DND-41 (cell line): ENCODE data around the gene OLIG1.

ENCODE experiments used
- ATAC-seq: fragments of 200-7000 bp; cut with Tn5 transposase; 3 replicates; pipeline ENCODE4 v1.9.1; 2021; ENCODE audit warnings: low read depth; ENCODE audit not compliant: insufficient read depth
- DNase-seq: peaks from one replicate; pipeline ENCODE4 v3.0.0-alpha.2; 2020
- H2AFZ ChIP-seq: 2 replicates; pipeline ENCODE4 v1.6.0; 2012; ENCODE audit warnings: low read depth, low read length
- H3K27ac ChIP-seq: 2 replicates; pipeline ENCODE4 v1.5.1; 2012; ENCODE audit warnings: low read length, inconsistent platforms
- H3K27me3 ChIP-seq: fragments of 200-600 bp; sonication (generic); 2 replicates; pipeline ENCODE4 v1.6.0; 2012; ENCODE audit warnings: low read length, mild to moderate bottlenecking, inconsistent platforms; ENCODE audit not compliant: insufficient read depth, poor library complexity
- H3K36me3 ChIP-seq: 2 replicates; pipeline ENCODE4 v1.5.1; 2012; ENCODE audit warnings: low read length, inconsistent platforms; ENCODE audit not compliant: insufficient read depth
- H3K4me1 ChIP-seq: 2 replicates; pipeline ENCODE4 v1.5.1; 2012; ENCODE audit warnings: mild to moderate bottlenecking, low read length; ENCODE audit not compliant: insufficient read depth
- H3K4me2 ChIP-seq: 2 replicates; pipeline ENCODE4 v1.6.0; 2012; ENCODE audit warnings: mild to moderate bottlenecking, moderate library complexity, low read length, inconsistent platforms; ENCODE audit not compliant: insufficient read depth
- H3K4me3 ChIP-seq, 2 experiments: fragments of 200-600 bp in 1 of 2; shearing (Covaris generic) in 1 of 2; 2 replicates each; pipeline ENCODE4 v1.5.1; 2012 to 2016; ENCODE audit warnings: inconsistent platforms in 2 of 2, low read length in 2 of 2, mild to moderate bottlenecking in 2 of 2, low read depth in 1 of 2, moderate library complexity in 1 of 2
- H3K79me2 ChIP-seq: 2 replicates; pipeline ENCODE4 v1.6.0; 2012; ENCODE audit warnings: low read length, inconsistent platforms; ENCODE audit not compliant: insufficient read depth
- H3K9ac ChIP-seq: 2 replicates; pipeline ENCODE4 v1.6.0; 2012; ENCODE audit warnings: low read depth, mild to moderate bottlenecking, inconsistent platforms, low read length, moderate library complexity
- H3K9me3 ChIP-seq: 2 replicates; pipeline ENCODE4 v1.5.1; 2012; ENCODE audit warnings: low read length, moderate library complexity, mild to moderate bottlenecking, inconsistent platforms; ENCODE audit not compliant: insufficient read depth, severe bottlenecking
- H4K20me1 ChIP-seq: 2 replicates; pipeline ENCODE4 v1.6.0; 2012; ENCODE audit warnings: low read length; ENCODE audit not compliant: insufficient read depth
- EZH2 ChIP-seq: IDR thresholded peaks from 3 replicates; pipeline ENCODE4 v1.6.1; 2012; ENCODE audit warnings: borderline replicate concordance, low read depth, mild to moderate bottlenecking, moderate library complexity, low read length, inconsistent platforms; ENCODE audit not compliant: severe bottlenecking
- TF ChIP-seq, protein P1 (sequence below): IDR thresholded peaks from 2 replicates; pipeline ENCODE4 v1.5.1; 2012; ENCODE audit warnings: borderline replicate concordance, low read length, moderate library complexity, mild to moderate bottlenecking; ENCODE audit not compliant: poor library complexity, severe bottlenecking; ENCODE audit errors: extremely low read depth

The OLIG1 gene

GRCh38 chr21:33046455-33046854, 23.5 kb upstream of the OLIG1 start:
- Histone ChIP-seq H3K9me3 (no peaks in the 10 kb centered on the region), H3K9ac (no peak overlapping the region), H3K4me1 (no peaks in the 10 kb centered on the region), H4K20me1 (no peaks in the 10 kb centered on the region), H3K27ac (no peak overlapping the region), H3K79me2 (no peaks in the 10 kb centered on the region), H3K27me3 (no peaks in the 10 kb centered on the region), H2AFZ (no peak overlapping the region), H3K4me3 (no peak overlapping the region), H3K36me3 (no peaks in the 10 kb centered on the region), H3K4me2 (no peak overlapping the region)
- ATAC-seq (no peak), DNase-seq (no peak)
- TF ChIP-seq, protein P1, sequence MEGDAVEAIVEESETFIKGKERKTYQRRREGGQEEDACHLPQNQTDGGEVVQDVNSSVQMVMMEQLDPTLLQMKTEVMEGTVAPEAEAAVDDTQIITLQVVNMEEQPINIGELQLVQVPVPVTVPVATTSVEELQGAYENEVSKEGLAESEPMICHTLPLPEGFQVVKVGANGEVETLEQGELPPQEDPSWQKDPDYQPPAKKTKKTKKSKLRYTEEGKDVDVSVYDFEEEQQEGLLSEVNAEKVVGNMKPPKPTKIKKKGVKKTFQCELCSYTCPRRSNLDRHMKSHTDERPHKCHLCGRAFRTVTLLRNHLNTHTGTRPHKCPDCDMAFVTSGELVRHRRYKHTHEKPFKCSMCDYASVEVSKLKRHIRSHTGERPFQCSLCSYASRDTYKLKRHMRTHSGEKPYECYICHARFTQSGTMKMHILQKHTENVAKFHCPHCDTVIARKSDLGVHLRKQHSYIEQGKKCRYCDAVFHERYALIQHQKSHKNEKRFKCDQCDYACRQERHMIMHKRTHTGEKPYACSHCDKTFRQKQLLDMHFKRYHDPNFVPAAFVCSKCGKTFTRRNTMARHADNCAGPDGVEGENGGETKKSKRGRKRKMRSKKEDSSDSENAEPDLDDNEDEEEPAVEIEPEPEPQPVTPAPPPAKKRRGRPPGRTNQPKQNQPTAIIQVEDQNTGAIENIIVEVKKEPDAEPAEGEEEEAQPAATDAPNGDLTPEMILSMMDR = no peak
- TF ChIP-seq EZH2 = no peak

DNA sequence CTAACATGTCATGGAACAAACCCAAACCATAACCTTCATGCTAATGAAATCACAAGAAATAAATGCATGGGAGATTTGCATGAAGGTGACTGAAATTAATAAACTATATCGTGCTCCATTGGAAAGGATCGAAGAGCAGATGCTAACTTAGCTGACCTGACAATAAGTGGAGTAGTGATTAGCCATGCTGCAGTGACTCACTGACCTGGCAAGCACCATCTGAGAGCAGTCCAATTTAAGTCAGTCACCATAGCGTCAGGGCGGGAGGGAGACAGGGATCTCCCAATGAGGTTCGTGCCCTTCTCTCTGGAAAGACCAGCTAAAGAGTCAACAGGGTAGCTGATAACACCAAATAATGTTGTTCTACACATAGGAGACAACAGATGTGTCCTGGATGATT, 22.7 kb upstream of the OLIG1 start:
- Histone ChIP-seq H3K79me2 (no peaks in the 10 kb centered on the region), H3K27ac (no peak overlapping the region), H3K9me3 (no peaks in the 10 kb centered on the region), H3K9ac (no peak overlapping the region), H3K4me3 (no peak overlapping the region), H3K27me3 (no peaks in the 10 kb centered on the region), H3K4me2 (no peak overlapping the region), H4K20me1 (no peaks in the 10 kb centered on the region), H3K36me3 (no peaks in the 10 kb centered on the region), H2AFZ (no peak overlapping the region), H3K4me1 (no peaks in the 10 kb centered on the region)
- ATAC-seq = no peak
- DNase-seq = no peak
- TF ChIP-seq EZH2 = no peak
- TF ChIP-seq, protein P1 = no peak

DNA sequence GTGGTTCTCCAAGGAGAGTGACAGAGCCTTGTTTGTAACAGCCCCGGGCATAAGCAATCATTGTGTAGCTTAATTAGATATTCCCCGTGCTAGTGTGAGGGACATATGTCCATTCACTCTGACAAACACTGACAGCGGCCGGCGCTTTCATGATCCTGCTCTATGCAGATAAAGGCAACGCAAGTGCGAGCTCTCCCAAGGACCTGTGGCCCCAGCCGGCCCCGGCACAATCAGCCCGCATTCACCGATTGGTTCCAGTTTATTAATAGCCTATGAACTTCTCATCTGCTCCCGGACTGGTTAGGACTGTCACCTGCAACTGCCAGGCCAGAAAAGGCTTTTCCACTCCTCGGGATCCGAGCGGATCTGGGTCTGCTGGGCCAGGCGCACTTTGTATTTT, 18.0 kb upstream of the OLIG1 start:
- Histone ChIP-seq H3K79me2 (no peaks in the 10 kb centered on the region), H3K9ac (no peak overlapping the region), H2AFZ (no peak overlapping the region), H3K4me3 (no peak overlapping the region), H3K4me1 (no peaks in the 10 kb centered on the region), H3K4me2 (no peak overlapping the region), H3K27me3 (peaks cover 5% of the 10 kb centered on the region), H3K9me3 (no peaks in the 10 kb centered on the region), H4K20me1 (no peaks in the 10 kb centered on the region), H3K27ac (no peak overlapping the region), H3K36me3 (no peaks in the 10 kb centered on the region)
- DNase-seq (no peak), ATAC-seq (no peak)
- TF ChIP-seq EZH2 = no peak
- TF ChIP-seq, protein P1 = no peak

GRCh38 chr21:33053951-33054350, 16.0 kb upstream of the OLIG1 start:
- Histone ChIP-seq H3K4me3 (no peak overlapping the region), H3K9me3 (no peaks in the 10 kb centered on the region), H3K9ac (no peak overlapping the region), H4K20me1 (no peaks in the 10 kb centered on the region), H3K36me3 (no peaks in the 10 kb centered on the region), H3K79me2 (no peaks in the 10 kb centered on the region), H3K27ac (no peak overlapping the region), H3K4me1 (peaks cover 2% of the 10 kb centered on the region; the same call in 1 of the 2 replicates), H3K4me2 (no peak overlapping the region), H3K27me3 (peaks cover 5% of the 10 kb centered on the region), H2AFZ (no peak overlapping the region)
- no peak for ATAC-seq
- DNase-seq = no peak
- TF ChIP-seq, protein P1 = no peak
- TF ChIP-seq EZH2 = no peak
